HT-29 (cell line): ENCODE results near the gene CHST4. TPM values are rescaled to one million over a fixed set of nuclear protein-coding genes. Genes with fewer than 3 reads are reported as not detected.
"Not testable (repeated sequence)": the region's sequence is repeated elsewhere in the genome, so short reads cannot be mapped to it uniquely, and the experiment has no call there.

Experiments used
- DNase-seq: peaks from one replicate; pipeline ENCODE4 v3.0.0-alpha.2; 2015; ENCODE audit warnings: low spot score
- small RNA-seq: library from RNA; depleted of rRNA; stranded (forward); fragments of <200 nt; gene quantifications from one replicate; pipeline ENCODE3, GENCODE V24; 2014
- total RNA-seq: library from RNA; depleted of rRNA; stranded (reverse); fragments of >200 nt; shearing (Covaris generic); gene quantifications from 2 replicates; pipeline ENCODE4 v1.2.3, GENCODE V29; 2014; rRNA removed

CHST4 gene
- total RNA-seq, 1 experiment from 2014 or later: 6.0 TPM

- no peak for DNase-seq
These were observed 43.4 kb downstream of the CHST4 start for GRCh38 chr16:71569621-71570020.

GRCh38 chr16:71570144-71570543, 43.9 kb downstream of the CHST4 start:
- DNase-seq: no peak

- peak; percentile 47 for DNase-seq
These were observed 46.4 kb downstream of the CHST4 start for GRCh38 chr16:71572497-71573116.

GRCh38 chr16:71573387-71574094, 47.3 kb downstream of the CHST4 start:
- DNase-seq: no peak

- no peak for DNase-seq
These were observed 48.5 kb downstream of the CHST4 start for GRCh38 chr16:71574702-71575101.

- no peak for DNase-seq
These were observed 50.7 kb downstream of the CHST4 start, which contains the start of gene TAT for GRCh38 chr16:71576971-71577370. Gene TAT (minus strand): TSS chr16:71577092. CDS start chr16:71576415, 677 bp downstream.

GRCh38 chr16:71582553-71582848, 56.3 kb downstream of the CHST4 start:
- DNase-seq: not testable (repeated sequence)

GRCh38 chr16:71584543-71585317, 58.5 kb downstream of the CHST4 start:
- DNase-seq: no peak

GRCh38 chr16:71585318-71585703, 59.1 kb downstream of the CHST4 start:
- DNase-seq: no peak

Small RNA genes lying within 50 kb of the gene (small RNA-seq; reads per million reads assigned to genes)
- not detected for gene RNU6-1061P

Other genes with a start within 250 kb of the CHST4 start
- gene CMTR2, start 237.0 kb upstream of the CHST4 start, total RNA-seq: 40.8 and 41.6 TPM in 2 replicates
- 62.7 and 68.8 TPM in 2 replicates for gene CALB2, start 167.7 kb upstream of the CHST4 start, total RNA-seq
- not detected in 2 replicates for gene TLE7, start 84.4 kb upstream of the CHST4 start, total RNA-seq
- gene ZNF23, start 64.2 kb upstream of the CHST4 start, total RNA-seq: 2.9 and 6.5 TPM in 2 replicates
- 2.3 and 3.5 TPM in 2 replicates for gene ZNF19, start 37.1 kb upstream of the CHST4 start, total RNA-seq
- gene TAT, start 50.7 kb downstream of the CHST4 start, total RNA-seq: 0.03 TPM in 1 of 2 replicates, not detected in the other
- 45.7 and 50.8 TPM in 2 replicates for gene MARVELD3, start 99.8 kb downstream of the CHST4 start, total RNA-seq
- gene PHLPP2, start 198.3 kb downstream of the CHST4 start, total RNA-seq: 8.6 and 10.9 TPM in 2 replicates